ENCODE data around the gene MEIS2.

DNA sequence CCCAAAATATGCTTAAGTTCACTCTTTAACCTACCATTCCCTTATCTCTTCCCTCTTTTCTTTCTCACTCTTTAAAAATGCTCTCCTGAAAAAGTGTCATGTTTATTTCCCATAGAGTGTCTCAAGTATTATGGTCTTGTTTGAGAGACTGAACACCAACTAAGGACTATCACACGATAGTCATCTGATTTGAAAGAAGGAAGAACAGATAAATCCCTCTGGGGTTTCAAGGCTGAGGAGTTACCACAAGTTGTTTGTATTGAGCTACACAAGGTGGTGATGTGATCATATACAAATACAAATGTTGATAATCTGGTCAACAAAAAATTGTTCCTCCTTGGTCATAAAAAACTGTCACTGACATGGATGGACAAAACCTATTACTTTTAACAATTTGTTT is 13.8 kb downstream of the MEIS2 start:
- TF ChIP-seq, protein P1, sequence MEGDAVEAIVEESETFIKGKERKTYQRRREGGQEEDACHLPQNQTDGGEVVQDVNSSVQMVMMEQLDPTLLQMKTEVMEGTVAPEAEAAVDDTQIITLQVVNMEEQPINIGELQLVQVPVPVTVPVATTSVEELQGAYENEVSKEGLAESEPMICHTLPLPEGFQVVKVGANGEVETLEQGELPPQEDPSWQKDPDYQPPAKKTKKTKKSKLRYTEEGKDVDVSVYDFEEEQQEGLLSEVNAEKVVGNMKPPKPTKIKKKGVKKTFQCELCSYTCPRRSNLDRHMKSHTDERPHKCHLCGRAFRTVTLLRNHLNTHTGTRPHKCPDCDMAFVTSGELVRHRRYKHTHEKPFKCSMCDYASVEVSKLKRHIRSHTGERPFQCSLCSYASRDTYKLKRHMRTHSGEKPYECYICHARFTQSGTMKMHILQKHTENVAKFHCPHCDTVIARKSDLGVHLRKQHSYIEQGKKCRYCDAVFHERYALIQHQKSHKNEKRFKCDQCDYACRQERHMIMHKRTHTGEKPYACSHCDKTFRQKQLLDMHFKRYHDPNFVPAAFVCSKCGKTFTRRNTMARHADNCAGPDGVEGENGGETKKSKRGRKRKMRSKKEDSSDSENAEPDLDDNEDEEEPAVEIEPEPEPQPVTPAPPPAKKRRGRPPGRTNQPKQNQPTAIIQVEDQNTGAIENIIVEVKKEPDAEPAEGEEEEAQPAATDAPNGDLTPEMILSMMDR (IDR thresholded peaks at IDR 0.05) = no peak
- TF ChIP-seq POLR2A (IDR thresholded peaks at IDR 0.05) = no peak

Measured in adrenal gland (tissue), 5 donors.